Measurements from ENCODE around the gene HAGHL.

- TF ChIP-seq POLR2A (IDR thresholded peaks at IDR 0.05; ENCODE audit: low read depth, low read length) (no peak), POU2F2 (IDR thresholded peaks at IDR 0.05; ENCODE audit: low read depth, low read length) (no peak), POLR2AphosphoS5 (IDR thresholded peaks at IDR 0.05; ENCODE audit: low read depth, low read length) (no peak), TAF1 (IDR thresholded peaks at IDR 0.05; ENCODE audit: low read depth, low read length) (no peak), SPI1 (IDR thresholded peaks at IDR 0.05; ENCODE audit: low read depth, low read length) (no peak), PAX5 (IDR thresholded peaks at IDR 0.05; ENCODE audit: insufficient read depth, low read length, severe bottlenecking) (no peak)
Measured at GRCh38 chr16:716768-717325, 10.1 kb upstream of the HAGHL start.

Data from GM12891 (cell line).